Endothelial cell of umbilical vein (primary cell): Measurements from ENCODE around the gene KCTD1.

ENCODE experiments used
- CTCF ChIP-seq, 2 donors: IDR thresholded peaks; 1 replicate in 1 of 2; 2 replicates in 1 of 2; pipeline ENCODE4 v1.5.1; 2011; ENCODE audit warnings: low read length in 2 of 2, mild to moderate bottlenecking in 2 of 2, moderate library complexity in 2 of 2, control low read depth in 1 of 2, inconsistent platforms in 1 of 2, low read depth in 1 of 2; ENCODE audit not compliant: insufficient read depth in 1 of 2; ENCODE audit errors: extremely low read depth in 1 of 2
- JUN ChIP-seq: IDR thresholded peaks from 2 replicates; pipeline ENCODE4 v1.6.1; 2011; ENCODE audit warnings: borderline replicate concordance, low read depth; ENCODE audit not compliant: insufficient read length, insufficient read depth
- POLR2A ChIP-seq: IDR thresholded peaks from 2 replicates; pipeline ENCODE4 v1.6.1; 2012; ENCODE audit warnings: low read depth, mild to moderate bottlenecking, control low read depth, low read length

- TF ChIP-seq CTCF (IDR thresholded peaks at IDR 0.05; ENCODE audit: extremely low read depth in 1 of 2, insufficient read depth in 1 of 2, low read depth in 1 of 2, low read length in 2 of 2) (no peak), JUN (no peak), POLR2A (no peak)
Measured at GRCh38 chr18:26454616-26455015, 93.7 kb downstream of the KCTD1 start.
